Left kidney (tissue), 8 donors: ENCODE results near the gene TMEM263. TPM values are rescaled to one million over a fixed set of nuclear protein-coding genes. Genes with fewer than 3 reads are reported as not detected.
"Not testable (repeated sequence)": the region's sequence is repeated elsewhere in the genome, so short reads cannot be mapped to it uniquely, and the experiment has no call there.

ENCODE experiments used
- DNase-seq: peaks from one replicate; pipeline ENCODE4 v3.0.0-alpha.2; 2013
- long read RNA-seq, 8 donors: transcript quantifications; one replicate each; lab custom pipeline, GENCODE V29; 2026
- polyA plus RNA-seq: library from polyadenylated mRNA; unstranded; fragments of 120-200 nt; gene quantifications from one replicate; pipeline ENCODE4 v1.2.1, GENCODE V29; 2013; ENCODE audit not compliant: insufficient read length

TMEM263 gene
- 93.5 TPM for polyA plus RNA-seq
- long read RNA-seq, donor 1, transcript TMEM263-204 (3 exons, 3,349 nt), result major isoform, 9 of 20 reads
- long read RNA-seq, donor 1, transcript TMEM263-201 (4 exons, 3,362 nt), result minor isoform, 7 of 20 reads
- long read RNA-seq, donor 1, partial matches to known transcripts, result 0 of 20 reads
- long read RNA-seq, donor 1, other reads (novel, unspliced or antisense), result 0 of 20 reads
- long read RNA-seq, donor 2, transcript TMEM263-201 (4 exons, 3,362 nt), result major isoform, 14 of 22 reads
- long read RNA-seq, donor 2, transcript TMEM263-204 (3 exons, 3,349 nt), result minor isoform, 5 of 22 reads
- long read RNA-seq, donor 2, partial matches to known transcripts, result 0 of 22 reads
- long read RNA-seq, donor 2, other reads (novel, unspliced or antisense), result 0 of 22 reads
- long read RNA-seq, donor 3, transcript TMEM263-201 (4 exons, 3,362 nt), result major isoform, 13 of 20 reads
- long read RNA-seq, donor 3, transcript TMEM263-204 (3 exons, 3,349 nt), result minor isoform, 7 of 20 reads
- long read RNA-seq, donor 3, partial matches to known transcripts, result 0 of 20 reads
- long read RNA-seq, donor 3, other reads (novel, unspliced or antisense), result 0 of 20 reads
- long read RNA-seq, donor 4, result 0 reads
- long read RNA-seq, donor 5, transcript TMEM263-201 (4 exons, 3,362 nt), result major isoform, 15 of 20 reads
- long read RNA-seq, donor 5, partial matches to known transcripts, result 0 of 20 reads
- long read RNA-seq, donor 5, other reads (novel, unspliced or antisense), result 0 of 20 reads
- long read RNA-seq, donor 6, transcript TMEM263-201 (4 exons, 3,362 nt), result major isoform, 12 of 25 reads
- long read RNA-seq, donor 6, transcript TMEM263-204 (3 exons, 3,349 nt), result minor isoform, 10 of 25 reads
- long read RNA-seq, donor 6, partial matches to known transcripts, result 0 of 25 reads
- long read RNA-seq, donor 6, other reads (novel, unspliced or antisense), result 0 of 25 reads
- long read RNA-seq, donor 7, transcript TMEM263-204 (3 exons, 3,349 nt), result minor isoform, 12 of 31 reads
- long read RNA-seq, donor 7, transcript TMEM263-201 (4 exons, 3,362 nt), result major isoform, 17 of 31 reads
- long read RNA-seq, donor 7, partial matches to known transcripts, result 0 of 31 reads
- long read RNA-seq, donor 7, other reads (novel, unspliced or antisense), result 0 of 31 reads
- long read RNA-seq, donor 8, transcript TMEM263-204 (3 exons, 3,349 nt), result major isoform, 7 of 14 reads
- long read RNA-seq, donor 8, transcript TMEM263-201 (4 exons, 3,362 nt), result minor isoform, 6 of 14 reads
- long read RNA-seq, donor 8, partial matches to known transcripts, result 0 of 14 reads
- long read RNA-seq, donor 8, other reads (novel, unspliced or antisense), result 0 of 14 reads

DNA sequence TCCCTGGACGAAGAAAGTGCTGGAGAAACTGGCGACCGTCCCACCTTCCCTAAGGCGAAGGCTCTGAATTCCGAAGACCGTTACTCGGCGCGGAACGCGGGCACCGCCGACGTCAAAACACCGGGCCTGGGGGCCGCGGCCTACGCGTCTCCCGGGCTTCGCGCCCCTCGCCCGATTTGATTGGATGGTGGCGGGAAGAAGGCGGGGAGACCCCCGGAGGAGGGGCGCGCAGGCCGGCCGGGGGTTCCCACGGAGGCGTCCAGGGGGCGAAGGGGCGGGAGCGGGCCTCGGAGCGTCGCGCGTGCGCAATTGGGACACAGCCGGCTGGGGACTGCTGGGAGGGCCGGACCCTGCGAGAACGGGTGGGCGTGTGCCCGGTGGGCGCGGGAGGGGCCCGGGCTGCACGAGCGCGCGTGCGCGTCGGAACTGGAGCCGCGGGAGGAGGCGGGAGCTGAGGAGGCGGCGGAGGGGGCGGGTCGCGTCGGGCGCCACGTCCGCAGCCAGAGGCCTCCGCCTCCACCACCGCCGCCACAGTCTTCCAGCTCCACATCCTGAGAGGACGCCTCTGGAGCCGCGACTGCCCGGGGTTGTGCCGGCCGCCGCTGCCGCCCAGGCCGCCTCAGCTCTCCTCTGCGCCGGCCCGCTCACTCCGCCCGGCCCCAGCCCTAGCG lies at the start of gene TMEM263:
TSS of gene TMEM263 (plus strand) at position 531 of the 671 bp plus-strand sequence. CDS start 11,210 bp downstream, outside the sequence.
- peak; percentile 95 for DNase-seq

DNA sequence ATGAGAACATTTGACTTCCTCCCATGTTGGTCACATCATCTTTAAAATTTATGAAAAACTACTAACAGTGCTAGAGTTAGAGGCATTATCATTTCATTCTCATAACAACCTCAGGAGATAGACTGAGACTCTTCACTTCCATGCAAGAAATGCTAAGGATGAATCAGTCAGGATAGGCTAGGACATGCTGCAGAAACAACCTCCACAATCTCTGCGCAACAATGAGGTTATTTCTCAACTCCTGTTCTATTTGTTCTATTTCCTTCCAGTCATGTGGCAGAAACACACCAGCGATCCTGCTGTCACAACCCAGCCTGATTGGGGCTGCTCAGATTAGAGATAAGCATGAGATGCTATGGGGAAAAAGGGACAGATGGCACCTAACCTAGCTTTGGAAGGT lies 49.0 kb upstream of the TMEM263 start:
- no peak for DNase-seq

GRCh38 chr12:106907411-106907810 lies 48.3 kb upstream of the TMEM263 start:
- no peak for DNase-seq

DNA sequence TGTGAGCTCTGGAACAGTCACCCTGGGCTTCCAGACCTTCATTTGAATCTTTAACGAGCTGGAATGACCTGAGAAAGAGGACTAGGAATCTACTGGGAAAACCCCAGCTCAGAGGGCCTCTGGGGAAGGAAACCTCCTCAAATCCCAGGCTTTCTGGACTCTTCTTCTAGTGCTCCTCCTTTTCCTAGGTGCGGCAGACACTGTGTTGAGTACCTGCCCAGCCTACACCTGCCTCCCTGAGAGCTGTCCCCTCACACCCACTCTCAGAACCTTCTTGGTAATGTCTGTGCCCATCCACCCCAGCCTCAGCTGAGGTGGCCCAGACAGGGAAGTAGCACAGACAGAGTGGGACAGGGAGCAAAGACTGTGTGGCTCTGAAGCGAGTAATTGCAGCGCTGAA lies 47.9 kb upstream of the TMEM263 start:
- DNase-seq, result no peak

GRCh38 chr12:106908561-106908960 lies 47.1 kb upstream of the TMEM263 start:
- no peak for DNase-seq

DNA sequence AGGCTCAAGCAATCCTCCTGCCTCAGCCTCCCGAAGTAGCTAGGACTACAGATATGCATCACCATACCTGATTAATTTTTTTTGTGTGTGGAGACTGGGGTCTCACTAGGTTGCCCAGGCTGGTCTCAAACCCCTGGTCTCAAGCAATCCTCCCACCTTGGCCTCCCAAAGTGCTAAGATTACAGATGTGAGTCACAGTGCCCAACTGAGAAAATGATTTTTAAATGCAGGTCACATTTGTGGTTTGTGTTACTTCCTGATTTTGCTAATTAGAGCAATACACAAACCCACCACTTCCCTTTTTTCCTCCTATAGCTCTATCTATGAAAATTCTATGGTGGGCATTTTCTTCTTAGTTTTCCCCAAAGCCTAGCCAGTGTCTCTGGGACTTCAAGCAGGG lies 45.5 kb upstream of the TMEM263 start:
- no peak for DNase-seq

DNA sequence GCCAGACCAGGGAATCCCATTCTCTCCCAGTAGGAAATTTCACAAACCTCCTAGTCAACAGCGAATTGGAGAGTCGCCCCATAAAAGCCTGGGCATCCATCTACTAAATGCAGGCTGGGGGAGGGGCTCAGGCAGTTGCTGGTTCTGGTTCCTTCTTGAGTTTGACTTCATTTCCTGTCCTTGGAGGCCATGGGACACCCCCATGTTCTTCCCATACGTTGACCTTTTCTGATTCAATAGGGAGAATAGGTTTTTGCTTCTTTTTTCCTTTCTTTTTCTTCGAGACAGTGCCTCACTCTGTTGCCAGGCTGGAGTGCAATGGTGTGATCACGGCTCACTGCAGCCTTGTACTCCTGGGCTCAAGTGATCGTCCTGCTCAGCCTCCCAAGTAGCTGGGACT lies 44.1 kb upstream of the TMEM263 start:
- no peak for DNase-seq

- DNase-seq, result no peak
Observed at GRCh38 chr12:106913456-106913855, 42.3 kb upstream of the TMEM263 start.

DNA sequence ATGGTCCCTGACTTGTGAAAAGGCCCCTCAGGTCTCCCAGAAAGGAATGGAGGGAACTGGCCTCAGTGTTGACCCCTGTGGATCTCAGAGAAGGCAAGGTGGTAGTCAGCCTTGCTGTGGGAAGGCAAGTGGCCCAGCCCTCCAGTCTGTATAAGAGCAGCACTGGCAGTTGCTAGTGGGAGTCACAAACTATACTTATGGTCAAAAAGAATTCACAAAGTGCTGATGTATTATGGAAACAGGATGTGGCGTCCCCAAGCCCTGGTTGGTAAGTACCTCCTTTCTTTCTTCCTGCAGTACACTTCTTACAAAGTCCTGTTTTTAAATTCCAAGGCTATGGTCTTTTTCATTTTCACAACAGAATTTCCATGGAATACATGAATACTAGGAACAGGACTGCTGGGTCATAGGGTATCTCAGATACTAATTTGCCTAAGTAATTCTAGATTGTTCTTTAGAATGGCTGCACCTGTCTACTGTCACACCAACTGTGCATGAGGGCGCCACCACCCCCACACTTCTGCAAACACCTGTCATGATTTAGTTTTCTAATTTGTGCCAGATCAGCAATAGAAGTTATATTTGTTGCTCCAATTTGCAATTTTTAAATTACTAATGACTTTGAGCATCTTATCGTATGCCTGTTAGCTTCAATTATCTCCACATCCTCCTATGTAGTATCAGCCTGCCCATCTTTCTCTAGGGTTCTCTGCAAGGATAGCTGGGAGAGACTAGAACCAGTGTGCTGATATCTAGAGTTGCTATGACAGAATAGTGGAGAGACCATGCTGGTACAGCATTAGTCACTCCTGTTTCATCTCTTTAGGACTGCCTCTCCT lies 40.7 kb upstream of the TMEM263 start:
- no peak for DNase-seq

DNA sequence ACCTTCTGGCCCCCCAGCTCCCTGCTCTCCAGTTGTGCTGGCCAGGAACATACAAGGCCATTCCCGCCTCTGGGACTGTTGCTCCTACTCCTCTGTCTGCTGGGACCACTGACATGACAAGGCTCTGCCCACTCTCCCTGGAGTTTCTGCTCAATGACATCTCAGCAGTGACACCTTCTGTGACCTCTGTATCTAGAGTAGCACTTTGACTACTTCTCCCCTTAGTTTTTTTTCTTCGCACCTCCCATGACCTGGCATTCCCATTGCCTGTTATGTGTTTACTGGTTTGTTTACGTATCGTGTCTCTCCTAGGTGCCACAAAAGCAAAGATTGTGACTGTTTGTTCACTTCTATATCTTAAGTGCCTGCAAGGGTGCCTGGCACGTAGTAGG lies 40.1 kb upstream of the TMEM263 start:
- no peak for DNase-seq

DNA sequence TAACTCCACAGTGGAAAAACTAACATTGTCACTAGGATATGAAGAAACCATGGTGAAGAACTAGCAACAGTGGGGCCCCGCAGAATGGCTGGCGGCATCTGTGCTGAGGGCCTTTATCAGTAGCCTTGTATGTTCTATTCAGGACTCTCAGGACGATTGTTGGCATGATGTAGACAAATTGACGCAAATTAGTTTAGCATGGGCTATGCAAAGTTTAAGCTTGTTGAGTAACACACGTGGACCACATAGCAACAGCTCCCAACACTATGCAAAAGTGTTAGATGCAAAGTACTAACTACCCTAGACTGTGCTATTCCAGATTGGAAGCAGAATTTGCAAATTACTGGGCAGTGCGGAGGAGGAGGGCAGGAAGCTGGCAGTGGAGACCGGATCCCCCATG lies 38.2 kb upstream of the TMEM263 start:
- no peak for DNase-seq

DNA sequence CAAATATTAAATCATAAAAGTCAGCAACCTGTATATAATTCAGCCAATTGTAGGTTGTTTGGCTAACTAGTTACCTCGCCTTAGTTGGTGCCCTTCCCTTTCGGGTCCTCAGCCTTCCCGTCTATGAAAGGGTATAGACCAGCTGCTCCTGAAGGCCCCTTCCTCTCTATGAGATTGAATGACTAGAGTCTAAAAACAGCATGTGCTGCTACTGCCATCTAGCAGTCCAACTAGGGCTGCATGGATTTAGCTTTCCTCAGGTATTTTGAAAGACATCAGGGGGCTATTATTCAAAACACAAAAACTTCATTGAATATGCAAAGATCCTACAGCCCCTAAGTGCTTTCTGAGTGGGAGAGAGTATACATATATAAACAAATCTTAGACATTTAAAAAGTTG lies 37.0 kb upstream of the TMEM263 start:
- DNase-seq, result peak; percentile 50

- DNase-seq, result peak; percentile 47
Observed at GRCh38 chr12:106919910-106920544, 35.7 kb upstream of the TMEM263 start.

- not testable (repeated sequence) for DNase-seq
Observed at GRCh38 chr12:106921976-106922375, 33.7 kb upstream of the TMEM263 start.

DNA sequence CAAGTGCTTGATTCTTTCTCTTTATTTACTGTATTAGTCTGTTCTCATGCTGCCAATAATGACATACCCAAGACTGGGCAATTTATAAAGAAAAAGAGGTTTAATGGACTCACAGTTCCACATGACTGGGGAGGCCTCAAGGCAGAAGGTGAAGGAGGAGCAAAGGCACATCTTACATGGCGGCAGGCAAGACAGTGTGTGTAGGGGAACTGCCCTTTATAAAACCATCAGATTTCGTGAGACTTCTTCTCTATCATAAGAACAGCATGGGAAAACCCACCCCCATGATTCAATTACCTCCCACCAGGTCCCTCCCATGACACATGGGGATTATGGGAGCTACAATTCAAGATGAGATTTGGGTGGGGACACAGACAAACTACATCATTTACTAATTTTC lies 32.1 kb upstream of the TMEM263 start:
- not testable (repeated sequence) for DNase-seq

GRCh38 chr12:106924268-106924861 lies 31.3 kb upstream of the TMEM263 start:
- no peak for DNase-seq

DNA sequence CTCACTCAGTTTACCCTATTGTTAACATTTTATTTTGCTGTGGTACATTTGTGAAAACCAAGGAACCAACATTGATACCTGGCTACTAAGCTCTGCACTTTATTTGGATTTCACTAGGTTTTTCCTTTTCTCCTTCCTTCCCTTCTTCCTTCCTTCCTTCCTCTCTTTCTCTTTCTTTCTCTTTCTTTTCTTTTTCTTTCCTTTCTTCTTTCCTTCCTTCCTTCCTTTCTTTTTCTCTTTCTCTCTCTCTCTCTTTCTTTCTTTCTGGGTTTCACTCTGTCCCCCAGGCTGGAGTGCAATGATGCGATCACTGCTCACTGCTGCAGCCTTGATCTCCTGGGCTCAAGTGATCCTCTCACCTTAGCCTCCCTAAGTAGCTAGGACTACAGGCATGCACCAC lies 29.1 kb upstream of the TMEM263 start:
- no peak for DNase-seq

GRCh38 chr12:106934277-106934676 lies 21.4 kb upstream of the TMEM263 start:
- DNase-seq, result no peak

DNA sequence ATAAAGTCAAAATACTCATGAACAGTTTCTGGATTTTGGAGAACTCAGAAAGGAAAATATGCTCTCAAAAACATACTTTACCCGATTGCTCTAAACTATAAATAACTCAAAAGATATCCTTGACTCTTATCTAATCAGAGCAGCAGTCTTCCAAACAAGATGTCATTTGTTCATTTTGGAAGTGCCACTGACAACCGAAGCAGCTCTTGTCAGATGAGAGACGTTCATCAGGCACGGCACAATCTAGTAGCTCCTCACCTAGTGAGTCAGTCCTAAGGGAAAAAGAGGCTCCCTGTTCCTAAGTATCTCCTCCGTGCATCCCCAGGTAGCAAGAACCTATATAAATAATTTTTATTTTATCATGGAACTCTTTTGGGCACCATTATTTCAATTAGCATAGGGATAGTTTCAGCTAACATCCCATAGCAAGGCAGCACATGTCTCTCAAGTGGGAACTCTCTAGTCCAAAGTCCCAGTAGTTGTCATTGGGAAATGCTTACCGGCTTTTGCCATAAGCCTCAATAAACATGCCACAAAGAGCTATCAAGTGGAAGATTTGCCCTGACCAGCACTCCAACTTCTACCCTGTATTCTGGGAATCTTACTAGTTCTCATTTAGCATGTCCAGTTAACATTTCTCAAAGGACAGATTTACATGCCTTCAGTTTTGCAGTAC lies 14.1 kb upstream of the TMEM263 start:
- DNase-seq, result no peak
